Inflammatory macrophage treated with lipopolysaccharide for 4 hours (primary cell): Measurements from ENCODE around the gene CAMK1.
"Not testable (repeated sequence)": the region's sequence is repeated elsewhere in the genome, so short reads cannot be mapped to it uniquely, and the experiment has no call there.

Experiments
- DNase-seq: peaks from one replicate; pipeline ENCODE4 v3.0.0-alpha.2; 2020

The CAMK1 gene

DNA sequence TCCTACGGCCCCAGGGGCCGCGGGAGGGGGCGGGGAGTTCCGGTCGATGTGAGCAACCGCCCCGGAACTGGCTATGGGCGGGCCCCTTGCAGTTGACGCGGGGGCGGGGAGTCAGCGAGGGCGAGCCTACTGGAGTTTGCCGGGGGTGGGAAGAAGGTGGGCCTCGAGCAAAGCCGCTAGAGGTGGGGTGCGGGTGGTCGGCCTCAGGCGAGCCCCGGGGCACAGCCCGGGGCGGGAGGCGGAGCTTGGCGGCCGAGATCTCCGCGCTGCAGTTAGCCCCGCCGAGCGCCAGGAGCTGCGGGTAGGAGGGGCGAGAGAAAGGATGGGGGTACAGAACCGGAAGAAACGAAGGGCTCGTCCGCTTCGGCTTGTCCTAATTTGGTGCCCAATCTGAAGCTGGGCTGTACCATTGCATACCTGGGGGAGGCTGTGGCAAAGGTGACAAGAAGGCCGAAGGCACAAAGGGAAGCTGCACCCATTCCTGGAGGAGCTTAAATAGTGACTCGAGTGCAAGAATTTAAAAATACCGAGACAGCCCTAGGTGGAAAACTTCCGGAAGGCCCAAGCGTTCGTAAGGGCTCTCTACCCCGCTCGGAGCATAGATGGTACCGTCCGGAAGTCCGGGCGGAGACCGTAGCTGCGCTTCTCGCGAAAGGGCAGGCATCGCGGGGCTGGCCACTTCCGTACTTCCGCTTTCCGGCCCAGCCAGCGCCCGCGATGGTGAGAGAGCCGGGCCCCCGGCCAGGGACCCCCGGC, 22.8 kb upstream of the CAMK1 start, which contains the start of the genes ARPC4 and TADA3:
Gene ARPC4 (plus strand): TSS at position 678 of the 756 bp plus-strand sequence. CDS start 40 bp downstream, at position 718.
Gene TADA3 (minus strand): TSS at position 69 of the 756 bp plus-strand sequence. CDS start 1,007 bp downstream, outside the sequence.
- peak; percentile 94 for DNase-seq

DNA sequence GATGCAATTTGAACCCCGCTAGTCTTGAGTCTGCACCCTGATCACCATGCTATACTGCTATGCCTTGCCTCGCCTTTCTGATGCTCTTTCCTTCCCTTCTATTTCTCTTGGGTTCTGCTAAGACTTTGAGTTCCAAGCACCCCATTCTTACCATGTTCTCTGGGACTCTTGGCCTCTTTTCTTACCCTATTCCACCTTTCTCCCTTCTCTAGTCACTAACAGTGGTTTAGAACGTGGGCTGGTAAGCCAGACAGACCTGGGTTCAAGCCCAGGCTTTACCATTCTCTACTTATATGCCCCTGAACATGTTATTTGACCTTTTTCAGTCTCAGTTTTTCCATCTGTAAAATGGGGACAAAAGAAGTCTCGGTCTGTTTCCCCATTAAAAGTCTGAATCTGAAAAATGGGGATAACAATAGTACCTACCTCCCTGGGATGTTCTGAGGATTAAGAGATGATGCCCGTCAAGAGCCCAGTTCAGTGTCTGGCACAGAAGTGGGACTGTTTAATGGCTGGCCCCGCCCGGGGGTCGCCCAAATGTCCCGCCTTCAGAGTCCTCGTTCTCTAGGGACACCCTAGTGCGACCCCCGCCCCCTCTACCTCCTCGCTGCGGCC, 22.1 kb upstream of the CAMK1 start:
- no peak for DNase-seq

DNA sequence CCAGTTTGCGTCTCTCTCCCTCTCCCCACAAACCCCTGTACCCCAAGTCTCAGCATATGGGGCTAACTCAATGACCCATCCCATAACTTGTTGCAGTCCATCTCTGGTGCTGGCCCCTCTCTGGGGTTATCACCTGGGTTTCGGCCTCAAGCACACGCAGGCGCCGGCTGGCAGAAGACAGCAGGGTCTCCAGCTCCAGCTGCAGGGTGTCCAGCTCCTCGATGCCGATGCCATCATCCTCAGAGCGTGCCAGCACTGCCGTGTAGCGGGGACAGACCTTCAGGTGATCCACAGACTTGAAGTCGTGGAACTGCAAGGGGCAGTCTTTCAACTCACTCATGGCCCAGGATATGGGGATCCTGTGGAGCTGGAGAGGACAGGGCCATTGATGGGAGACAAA, 21.4 kb upstream of the CAMK1 start:
- DNase-seq = no peak

DNA sequence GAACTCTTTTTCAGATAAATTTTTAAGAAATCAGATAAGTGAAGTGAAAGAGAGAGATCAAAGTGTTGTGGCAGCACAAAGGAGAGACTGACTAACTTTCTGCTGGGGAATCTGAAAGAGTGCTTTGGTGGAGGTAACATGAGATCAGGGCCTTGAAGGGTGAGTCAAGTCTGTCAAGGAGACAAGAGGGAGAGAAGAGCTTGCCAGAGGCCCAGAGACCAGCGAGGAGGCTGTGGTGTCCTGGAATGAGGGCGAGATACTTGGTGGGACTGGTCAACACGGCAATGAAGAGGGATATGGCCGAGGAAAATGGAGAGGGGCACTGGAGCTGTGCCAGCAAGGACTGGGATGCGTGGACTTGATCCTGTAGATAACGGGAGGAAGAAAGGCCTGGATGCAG, 18.0 kb upstream of the CAMK1 start:
- DNase-seq = no peak

DNA sequence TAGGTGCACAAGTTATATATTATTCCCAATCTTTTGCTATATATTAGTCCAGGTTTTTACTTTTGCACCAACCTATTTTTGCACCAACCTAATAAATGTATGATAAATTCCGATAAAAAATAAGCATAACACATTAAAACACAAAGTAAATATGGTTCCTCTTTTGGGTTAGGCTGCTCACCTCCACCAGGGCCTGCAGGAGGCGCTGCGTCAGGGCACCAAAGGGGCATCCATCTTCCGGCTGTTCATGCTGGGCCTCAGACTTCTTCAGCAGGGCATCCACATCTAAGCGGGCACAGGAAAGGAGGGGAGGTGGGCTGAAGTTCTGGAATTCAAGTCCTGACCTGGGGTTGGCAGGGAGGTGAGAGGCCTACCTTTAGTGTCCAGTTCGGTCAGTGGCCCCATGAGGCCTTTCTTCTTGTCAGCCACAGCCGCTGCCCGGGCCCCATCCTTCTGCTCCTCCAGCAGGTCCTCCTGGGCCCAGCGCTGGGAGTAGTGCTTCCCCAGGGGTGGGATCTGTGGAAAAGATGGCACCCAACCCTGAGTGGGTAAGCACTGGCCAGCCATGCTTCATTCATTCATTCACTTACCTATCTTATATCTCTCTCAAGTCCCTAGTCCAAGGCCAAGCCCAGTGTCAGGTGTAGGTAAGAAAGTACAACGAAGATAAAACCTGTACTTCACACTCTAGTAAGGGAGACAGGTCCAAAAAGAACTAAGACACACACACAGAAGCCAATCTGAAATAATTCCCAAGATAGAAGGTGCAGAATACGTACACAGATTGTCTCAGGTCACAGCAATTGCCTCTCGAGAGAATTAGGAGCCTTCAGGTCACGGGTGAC, 17.3 kb upstream of the CAMK1 start:
- DNase-seq = no peak

DNA sequence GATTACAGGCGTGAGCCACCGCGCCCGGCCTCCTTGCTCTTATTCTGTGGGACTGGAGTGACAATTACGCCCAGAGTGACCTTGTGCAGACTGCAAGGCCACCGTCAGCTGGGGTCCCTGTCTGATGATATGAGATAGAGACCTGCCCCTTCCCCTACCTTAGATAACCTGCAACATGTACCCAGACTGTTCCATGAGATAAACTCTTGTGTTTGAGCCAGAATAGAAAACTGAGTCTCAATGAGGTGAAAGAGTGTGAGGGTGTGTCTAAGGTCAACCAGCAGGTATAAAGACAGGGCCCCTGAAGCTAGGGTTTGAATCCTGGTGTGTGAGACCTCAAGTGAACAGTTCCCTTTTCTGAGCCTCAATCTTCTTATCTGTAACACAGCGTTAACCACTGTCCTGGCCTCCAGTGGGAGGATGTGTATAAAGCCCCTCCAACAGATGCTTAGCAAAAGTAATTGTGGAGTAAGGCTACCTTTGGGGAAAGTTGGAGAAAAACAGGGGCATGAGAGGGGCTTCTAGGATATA, 16.5 kb upstream of the CAMK1 start:
- DNase-seq = no peak

DNA sequence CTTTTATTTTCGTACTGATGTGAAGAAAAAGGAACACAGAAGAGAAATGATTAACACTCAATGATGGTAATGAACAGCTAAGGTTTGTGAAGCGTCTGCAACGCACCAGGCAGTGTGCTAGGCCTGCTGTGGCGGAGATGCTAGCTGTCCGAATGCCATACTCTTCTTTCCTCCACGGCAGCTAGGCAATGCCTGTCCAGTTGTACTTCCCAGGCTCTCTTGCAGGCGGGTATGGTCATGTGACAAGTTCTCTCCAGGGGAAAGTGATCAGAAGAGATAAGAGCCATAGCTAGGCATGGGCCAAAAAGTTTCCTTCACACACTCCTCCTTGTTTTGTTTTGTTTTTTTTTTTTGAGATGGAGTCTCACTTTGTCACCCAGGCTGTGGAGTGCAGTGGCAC, 15.9 kb upstream of the CAMK1 start:
- DNase-seq = no peak

DNA sequence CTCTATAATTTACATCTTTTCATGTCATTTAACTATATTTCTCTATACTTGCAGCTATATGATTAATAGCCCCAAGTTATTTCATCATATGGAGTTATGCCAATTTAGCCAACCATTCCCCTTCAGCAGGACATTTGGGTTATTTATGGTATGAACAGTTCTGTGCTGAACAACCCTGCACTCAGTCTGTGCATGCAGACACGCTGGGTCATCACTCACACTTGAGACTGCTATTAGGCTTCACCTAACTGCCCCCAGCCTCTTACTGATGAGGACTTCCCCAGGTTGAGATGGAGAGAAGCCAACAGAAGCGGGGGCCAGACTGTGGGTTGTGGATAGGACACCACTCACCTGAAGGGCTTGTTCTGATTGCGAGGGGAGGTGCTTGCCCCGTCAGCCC, 15.2 kb upstream of the CAMK1 start:
- DNase-seq = no peak

DNA sequence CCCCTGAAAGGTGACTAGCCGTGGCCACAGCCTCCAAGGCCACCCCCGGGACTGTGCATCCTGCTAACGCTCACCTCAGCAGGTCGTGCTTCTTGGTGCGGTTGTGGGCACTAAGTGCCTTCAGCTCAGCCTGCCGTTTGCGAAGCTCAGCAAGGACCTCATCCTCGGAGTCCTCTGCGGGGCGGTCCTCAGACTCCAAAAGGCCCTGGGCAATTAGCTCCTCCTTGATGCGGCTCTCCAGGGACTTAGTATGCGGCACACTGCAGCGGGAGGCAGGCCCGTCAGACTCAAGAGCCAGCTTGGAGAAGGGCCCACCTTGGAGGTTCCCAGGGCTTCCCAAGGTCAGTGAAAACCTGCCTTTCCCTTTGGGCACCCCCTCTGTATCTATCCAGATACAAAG, 14.2 kb upstream of the CAMK1 start:
- DNase-seq = no peak

DNA sequence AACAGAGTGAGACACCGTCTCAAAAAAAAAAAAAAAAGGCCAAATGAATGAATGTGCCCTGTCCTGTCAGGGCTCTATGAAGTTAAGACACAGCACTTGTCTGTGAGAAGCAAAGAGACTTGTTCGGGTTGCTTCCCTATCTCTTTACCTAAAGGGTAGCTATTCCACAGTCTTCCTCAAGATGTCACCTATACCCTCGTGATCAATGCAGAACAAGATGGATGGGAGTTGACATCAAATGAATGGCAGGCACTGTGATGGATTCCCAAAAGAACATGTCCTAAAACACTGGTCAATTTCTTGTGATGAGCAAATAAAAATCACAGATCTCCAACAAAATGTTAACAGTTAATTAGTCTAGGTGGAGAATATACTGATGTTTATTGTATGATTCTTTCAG, 13.0 kb upstream of the CAMK1 start:
- DNase-seq = no peak

DNA sequence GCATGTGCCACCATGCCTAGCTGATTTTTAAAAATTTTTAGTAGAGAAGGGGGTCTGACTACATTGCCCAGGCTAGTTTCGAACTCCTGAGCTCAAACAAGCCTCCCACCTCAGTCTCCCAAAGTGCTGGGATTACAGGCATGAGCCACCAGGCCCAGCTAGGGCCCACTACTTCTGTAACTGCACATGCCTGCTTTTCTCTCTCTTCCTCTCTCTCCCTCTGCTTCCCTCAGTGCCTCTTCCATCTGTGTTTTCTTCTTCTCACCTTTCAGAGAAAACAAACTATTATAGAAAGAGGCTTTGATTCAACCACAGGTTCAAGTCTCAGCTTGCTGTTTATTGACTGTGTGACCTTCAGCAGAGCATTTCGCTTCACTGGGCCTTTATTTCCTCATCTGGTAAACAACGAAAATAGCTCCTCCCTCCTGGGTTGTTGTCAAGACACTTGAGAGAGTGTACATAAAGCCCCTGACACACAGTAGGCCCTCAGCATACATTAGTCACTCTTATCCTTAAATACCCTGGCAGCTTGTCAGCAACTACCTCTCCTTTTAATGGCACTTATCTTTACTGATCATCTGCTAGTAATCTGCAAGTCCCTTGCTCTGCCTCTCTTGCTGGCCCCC, 12.3 kb upstream of the CAMK1 start:
- no peak for DNase-seq

DNA sequence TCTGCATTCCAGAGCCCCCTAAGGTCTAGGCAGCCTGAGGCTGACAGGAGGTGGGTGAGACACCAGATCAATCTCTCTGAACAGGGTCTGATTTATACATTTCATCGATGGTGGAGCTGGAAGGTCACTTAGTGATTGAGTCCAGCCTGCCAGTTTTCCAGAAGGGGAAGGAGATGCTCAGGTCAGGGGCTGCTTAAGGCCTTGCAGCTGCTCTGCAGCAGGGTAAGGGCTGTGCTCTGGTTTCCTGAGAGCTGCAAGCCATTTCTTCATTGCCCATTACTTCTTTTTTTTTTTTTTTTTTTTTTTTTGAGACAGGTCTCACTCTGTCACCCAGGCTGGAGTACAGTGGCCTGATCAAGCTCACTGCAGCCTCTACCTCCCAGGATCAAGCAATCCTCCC, 11.8 kb upstream of the CAMK1 start:
- DNase-seq = no peak

DNA sequence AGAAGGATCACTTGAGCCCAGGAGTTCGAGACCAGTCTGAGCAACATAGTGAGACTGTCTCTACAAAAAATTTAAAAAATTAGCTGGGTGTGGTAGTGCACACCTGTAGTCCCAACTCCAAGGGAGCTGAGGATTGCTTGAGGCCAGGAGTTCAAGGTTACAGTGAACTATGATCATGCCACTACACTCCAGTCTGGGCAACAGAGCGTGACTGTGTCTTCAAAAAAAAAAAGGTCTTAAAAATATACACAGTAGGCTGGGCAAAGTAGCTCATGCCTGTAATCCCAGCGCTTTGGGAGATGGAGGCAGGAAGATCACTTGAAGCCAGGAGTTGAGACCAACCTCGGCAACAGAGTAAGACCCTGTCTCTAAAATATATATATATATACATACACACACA, 11.2 kb upstream of the CAMK1 start:
- no peak for DNase-seq

DNA sequence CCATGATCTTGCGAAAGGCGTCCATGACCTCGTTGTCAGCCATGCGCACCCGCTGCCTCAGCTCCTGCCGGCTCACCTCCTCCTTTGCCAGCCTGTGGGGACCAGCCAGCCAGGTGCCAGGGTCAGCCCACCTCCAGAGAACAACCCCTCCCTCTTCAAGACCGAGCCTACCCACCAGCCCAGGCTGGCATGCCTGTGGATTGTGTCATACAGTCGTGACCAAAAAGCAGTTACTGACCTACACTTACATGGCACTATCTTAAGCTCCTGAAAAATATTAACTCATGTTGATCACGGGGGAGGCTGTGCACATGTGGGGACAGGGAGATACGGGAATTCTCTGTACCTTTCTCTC, 10.7 kb upstream of the CAMK1 start:
- no peak for DNase-seq

DNA sequence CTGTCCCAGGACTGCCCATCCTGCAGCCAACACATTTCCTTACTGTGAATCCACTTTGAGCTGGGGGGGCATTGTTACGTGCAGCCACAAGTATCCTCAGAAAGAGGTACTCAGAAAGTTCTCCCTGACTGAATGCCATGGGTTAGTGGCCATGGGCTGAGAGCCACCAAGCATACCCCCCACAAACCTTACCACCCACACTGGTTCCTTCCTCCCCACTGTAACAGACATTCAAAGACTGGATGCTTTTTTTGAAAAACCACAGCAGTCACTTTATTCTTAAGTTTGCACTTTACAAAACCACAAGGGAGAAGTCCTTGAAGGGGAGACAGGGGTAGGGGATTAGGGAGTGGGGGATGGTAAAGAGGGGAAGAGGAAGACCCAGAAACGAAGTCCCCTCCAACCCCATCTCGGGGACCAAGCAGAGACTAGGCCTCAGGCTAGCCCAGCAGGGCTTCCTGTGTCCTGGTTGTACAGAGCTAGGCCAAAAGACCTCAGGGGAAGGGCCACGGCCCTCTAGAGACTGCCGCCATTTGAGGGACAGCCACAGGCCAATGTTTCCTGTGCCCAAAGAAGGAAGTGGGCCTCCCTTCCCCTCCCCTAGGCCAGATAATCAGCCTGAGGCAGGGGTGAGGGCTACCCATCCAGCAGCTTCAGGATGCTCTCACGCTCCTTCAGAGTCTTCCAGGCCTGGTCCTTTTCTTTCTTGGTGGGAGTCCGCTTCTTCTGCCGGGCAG, 10.1 kb upstream of the CAMK1 start:
- peak; percentile 40 for DNase-seq

DNA sequence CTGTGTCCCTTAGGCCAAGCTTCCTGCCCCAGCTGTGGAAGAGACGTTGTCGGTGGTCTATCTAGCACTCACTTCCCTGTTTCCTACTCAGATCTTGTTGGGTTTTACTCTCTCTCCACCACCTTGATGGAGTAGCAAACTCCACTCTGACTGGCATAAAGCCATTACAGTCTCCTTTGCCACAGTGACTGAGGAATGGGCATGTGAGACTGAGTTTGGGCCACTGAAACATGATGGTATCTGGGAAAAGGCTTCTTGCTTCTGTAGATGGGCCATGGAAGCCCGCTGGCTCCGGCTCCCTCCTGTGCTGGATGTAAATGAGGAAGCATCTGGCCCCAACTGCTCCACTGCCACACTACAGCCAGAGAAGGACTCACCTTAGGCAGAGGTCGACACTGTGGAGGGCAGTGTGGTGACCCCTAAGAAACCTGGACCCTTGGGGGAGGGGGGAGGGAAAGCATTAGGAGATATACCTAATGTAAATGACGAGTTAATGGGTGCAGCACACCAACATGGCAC, 9.4 kb upstream of the CAMK1 start:
- no peak for DNase-seq

DNA sequence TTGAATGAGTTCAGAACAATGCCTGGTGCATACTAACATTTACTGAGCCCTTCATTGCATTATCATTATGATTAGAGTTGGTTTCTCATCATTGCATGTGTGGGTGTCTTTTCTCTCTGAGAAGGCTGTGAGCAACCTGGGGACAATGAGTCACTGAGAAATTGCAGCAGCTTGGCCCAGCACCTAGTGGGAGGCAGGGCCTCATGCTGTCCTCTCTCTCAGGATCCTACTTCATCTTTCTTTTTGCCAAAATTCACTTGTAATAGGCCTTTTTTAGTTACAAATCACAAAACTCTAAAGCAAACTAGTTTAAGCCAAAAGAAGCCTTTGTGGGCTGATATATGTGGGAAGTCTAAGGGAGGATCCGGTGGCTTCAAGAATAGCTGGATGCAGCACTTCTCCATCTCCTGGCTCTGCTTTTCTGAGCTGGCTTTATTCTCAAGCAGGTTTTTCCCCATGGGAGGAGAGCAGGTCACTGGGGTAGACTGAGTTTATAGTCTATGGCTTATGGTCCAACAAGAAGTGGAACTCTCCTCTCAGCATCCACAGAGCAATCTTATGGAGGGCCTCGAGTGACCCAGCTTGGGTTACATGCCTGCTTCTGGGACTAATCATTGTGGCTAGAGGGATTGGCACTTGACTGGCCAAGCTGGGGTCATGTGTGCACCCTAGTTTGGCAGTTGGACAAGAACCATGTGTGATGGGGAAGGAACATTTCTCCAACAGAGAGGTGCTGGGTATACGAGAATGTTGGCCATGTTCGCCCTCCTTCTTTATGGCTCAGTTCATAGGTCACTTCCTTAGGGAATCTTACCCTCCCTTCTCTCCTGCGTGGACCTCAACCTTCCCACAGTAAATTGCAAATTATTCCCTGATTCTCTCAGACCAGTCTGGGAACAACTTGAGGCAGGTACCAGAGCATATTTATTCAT, 8.7 kb upstream of the CAMK1 start:
- DNase-seq = peak; percentile 87

DNA sequence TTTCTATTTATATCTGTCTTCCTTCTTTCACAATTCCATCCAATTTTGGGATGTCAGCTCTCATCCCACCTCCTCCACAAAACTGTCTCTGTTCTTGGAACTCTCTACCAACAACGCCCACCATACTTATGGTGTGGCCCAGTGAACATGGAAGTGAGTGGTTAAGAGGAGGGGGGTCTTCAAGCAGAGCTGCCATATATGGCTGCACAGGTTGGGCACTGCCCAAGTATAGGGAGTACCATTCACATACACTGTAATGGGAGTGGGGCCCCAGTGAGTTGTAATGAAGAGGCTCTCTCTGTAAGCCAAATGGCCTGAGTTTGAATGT, 7.9 kb upstream of the CAMK1 start:
- peak; percentile 29 for DNase-seq

DNA sequence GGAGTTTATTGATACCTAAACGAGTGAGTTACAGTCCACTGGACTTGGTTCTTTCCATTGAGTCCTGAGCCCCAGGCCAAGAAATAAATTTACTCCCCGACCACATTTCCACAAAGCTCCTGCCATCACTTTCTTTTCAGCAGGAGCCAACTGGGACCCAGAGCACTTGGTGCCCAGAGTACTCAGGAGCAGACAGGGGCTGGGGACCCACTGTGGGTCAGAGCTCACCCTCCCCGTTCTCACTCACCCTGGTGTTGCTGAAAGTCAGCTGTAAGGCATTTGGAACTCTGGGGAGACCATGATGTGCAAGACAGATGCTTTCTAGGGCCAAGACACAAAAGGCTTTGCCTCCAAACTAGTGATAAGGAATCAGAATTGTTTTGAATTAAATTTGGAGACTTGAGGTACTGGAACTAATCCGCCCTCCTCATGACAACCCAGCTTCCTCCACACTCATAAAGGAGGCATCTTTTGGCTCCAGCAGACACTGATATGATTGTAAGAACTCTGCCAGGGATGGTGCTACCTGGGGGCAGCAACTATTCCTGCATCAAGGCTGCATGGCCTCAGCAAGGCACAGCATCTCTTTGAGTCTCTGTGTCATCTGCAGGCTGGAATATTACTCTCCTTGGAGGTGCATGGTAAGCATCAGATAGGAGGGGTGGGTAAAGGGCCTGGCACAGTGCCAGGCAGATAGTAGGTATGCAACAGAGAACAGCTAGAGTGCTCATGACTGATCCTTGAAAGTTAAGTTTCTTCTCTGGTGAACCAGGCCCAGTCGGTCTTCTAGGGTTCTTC, 7.3 kb upstream of the CAMK1 start:
- no peak for DNase-seq

DNA sequence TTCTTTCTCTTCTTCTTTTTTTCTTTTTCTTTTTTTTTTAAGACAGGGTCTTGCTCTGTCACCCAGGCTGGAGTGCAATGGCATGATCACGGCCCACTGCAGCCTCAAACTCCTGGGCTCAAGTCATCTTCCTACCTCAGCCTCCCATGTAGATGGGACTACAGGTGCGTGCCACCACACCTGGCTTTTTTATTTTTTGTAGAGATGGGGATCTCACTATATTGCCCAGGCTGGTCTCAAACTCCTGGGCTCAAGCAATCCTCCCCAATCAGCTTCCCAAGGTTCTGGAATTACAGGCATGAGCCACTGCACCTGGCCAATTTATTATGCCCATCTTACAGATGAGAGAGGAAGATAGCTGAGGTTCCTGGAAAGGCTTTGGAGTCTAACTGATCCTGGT, 1.3 kb upstream of the CAMK1 start:
- DNase-seq = not testable (repeated sequence)
